H1 (cell line): ENCODE results near the gene CCDC192. TPM values are rescaled to one million over a fixed set of nuclear protein-coding genes. Genes with fewer than 3 reads are reported as not detected.

Experiments used
- CTCF ChIA-PET: fragments of 300-600 bp; sonication (Branson Sonifier 250); formaldehyde crosslinking; loops from one replicate; lab custom pipeline; 2021; ENCODE audit not compliant: partially characterized antibody; lab: Charles Lee
- POLR2A ChIA-PET: fragments of 300-600 bp; sonication (Branson Sonifier 250); formaldehyde crosslinking; loops from one replicate; lab custom pipeline; 2021; ENCODE audit warnings: inconsistent platforms; ENCODE audit not compliant: partially characterized antibody; lab: Charles Lee
- DNase-seq, 2 experiments: peaks; one replicate each; pipeline versions ENCODE4 v3.0.0 to v3.0.0-alpha.2; 2010 to 2022; ENCODE audit warnings: low spot score in 2 of 2, low read depth in 1 of 2, mixed read lengths in 1 of 2
- FAIRE-seq: peaks from 2 replicates; lab custom pipeline; 2011; peaks lifted over from hg19 to GRCh38; lab: Jason Lieb, UNC
- H2AFZ ChIP-seq: 2 replicates; pipeline ENCODE4 v1.8.1; 2012; ENCODE audit warnings: low read length, inconsistent platforms
- H2AK5ac ChIP-seq: 2 replicates; pipeline ENCODE4 v1.6.1; 2013; ENCODE audit warnings: low read depth, low read length
- H2BK120ac ChIP-seq: replicated peaks from 2 replicates; pipeline ENCODE3; 2013; ENCODE audit warnings: low read depth, low read length, inconsistent platforms
- H2BK12ac ChIP-seq: 2 replicates; pipeline ENCODE4 v1.6.1; 2013; ENCODE audit warnings: low read depth, low read length
- H2BK15ac ChIP-seq: 2 replicates; pipeline ENCODE4 v1.6.1; 2013; ENCODE audit warnings: low read length
- H2BK20ac ChIP-seq: 2 replicates; pipeline ENCODE4 v1.6.1; 2013; ENCODE audit warnings: low read length
- H2BK5ac ChIP-seq: 2 replicates; pipeline ENCODE4 v1.6.1; 2013; ENCODE audit warnings: low read depth, low read length
- H3K14ac ChIP-seq: 2 replicates; pipeline ENCODE4 v1.6.1; 2013; ENCODE audit warnings: inconsistent platforms; ENCODE audit not compliant: insufficient read length
- H3K18ac ChIP-seq: 2 replicates; pipeline ENCODE4 v1.6.1; 2013; ENCODE audit warnings: low read length; ENCODE audit errors: extremely low read depth
- H3K23ac ChIP-seq: 2 replicates; pipeline ENCODE4 v1.6.1; 2013; ENCODE audit warnings: inconsistent platforms; ENCODE audit not compliant: insufficient read length
- H3K23me2 ChIP-seq: 2 replicates; pipeline ENCODE4 v1.6.1; 2013; ENCODE audit warnings: low read depth, low read length
- H3K27ac ChIP-seq: 2 replicates; pipeline ENCODE4 v1.6.1; 2011; ENCODE audit warnings: low read depth, low read length, inconsistent platforms
- H3K27me3 ChIP-seq, 4 experiments: replicated peaks in 1 of 4; 1 replicate in 1 of 4; 2 replicates in 3 of 4; pipeline versions ENCODE4 v1.6.1 to v1.8.1; 2011 to 2013; ENCODE audit warnings: low read length in 3 of 4, mild to moderate bottlenecking in 3 of 4, inconsistent platforms in 2 of 4, mixed read lengths in 2 of 4, moderate library complexity in 1 of 4; ENCODE audit not compliant: control insufficient read depth in 3 of 4, insufficient read depth in 3 of 4; ENCODE audit errors: extremely low read depth in 1 of 4
- H3K36me3 ChIP-seq, 4 experiments: 2 replicates each; pipeline versions ENCODE4 v1.6.1 to v1.8.1; 2011 to 2013; ENCODE audit warnings: mild to moderate bottlenecking in 4 of 4, low read length in 3 of 4, moderate library complexity in 2 of 4, control low read depth in 1 of 4, inconsistent platforms in 1 of 4; ENCODE audit not compliant: insufficient read depth in 4 of 4, control insufficient read depth in 2 of 4
- H3K4ac ChIP-seq: replicated peaks from 2 replicates; pipeline ENCODE3; 2013; ENCODE audit warnings: low read length, low read depth, mixed read lengths, inconsistent platforms; ENCODE audit not compliant: insufficient read length
- H3K4me1 ChIP-seq, 4 experiments: replicated peaks in 1 of 4; 1 replicate in 1 of 4; 2 replicates in 3 of 4; pipeline versions ENCODE4 v1.6.1 to v1.8.1; 2011 to 2013; ENCODE audit warnings: low read length in 3 of 4, inconsistent platforms in 2 of 4, mixed read lengths in 1 of 4; ENCODE audit not compliant: insufficient read depth in 4 of 4, control insufficient read depth in 3 of 4
- H3K4me2 ChIP-seq, 2 experiments: 2 replicates each; pipeline versions ENCODE4 v1.6.1 to v1.8.1; 2011 to 2013; ENCODE audit warnings: low read depth in 2 of 2, low read length in 2 of 2, control low read depth in 1 of 2, inconsistent platforms in 1 of 2, mild to moderate bottlenecking in 1 of 2; ENCODE audit not compliant: insufficient read depth in 1 of 2
- H3K4me3 ChIP-seq, 4 experiments: fragments of 200-600, 300-600 bp in 1 of 4; sonication (generic), shearing (Covaris generic), sonication (Bioruptor Twin) in 1 of 4; 2 replicates each; pipeline versions ENCODE4 v1.5.1 to v1.8.1; 2011 to 2016; ENCODE audit warnings: low read length in 4 of 4, low read depth in 3 of 4, control low read depth in 2 of 4, inconsistent platforms in 2 of 4, mild to moderate bottlenecking in 2 of 4, mixed read lengths in 1 of 4, moderate library complexity in 1 of 4; ENCODE audit not compliant: insufficient read depth in 2 of 4; ENCODE audit errors: extremely low read depth in 1 of 4
- H3K56ac ChIP-seq: replicated peaks from 2 replicates; pipeline ENCODE3; 2013; ENCODE audit warnings: low read depth, mild to moderate bottlenecking, mixed read lengths, low read length, inconsistent platforms; ENCODE audit not compliant: insufficient read length
- H3K79me1 ChIP-seq: 2 replicates; pipeline ENCODE4 v1.6.1; 2013; ENCODE audit warnings: low read depth, low read length, control low read depth
- H3K79me2 ChIP-seq, 2 experiments: 2 replicates each; pipeline versions ENCODE4 v1.6.1 to v1.8.1; 2012 to 2013; ENCODE audit warnings: low read length in 2 of 2, mild to moderate bottlenecking in 2 of 2, inconsistent platforms in 1 of 2; ENCODE audit not compliant: insufficient read depth in 2 of 2, control insufficient read depth in 1 of 2
- H3K9ac ChIP-seq, 4 experiments: replicated peaks in 1 of 4; 1 replicate in 1 of 4; 2 replicates in 3 of 4; pipeline versions ENCODE4 v1.6.1 to v1.8.1; 2011 to 2013; ENCODE audit warnings: low read depth in 3 of 4, low read length in 3 of 4, control low read depth in 2 of 4, mild to moderate bottlenecking in 2 of 4, moderate library complexity in 2 of 4, inconsistent platforms in 1 of 4; ENCODE audit errors: extremely low read depth in 1 of 4
- H3K9me3 ChIP-seq, 2 experiments: 2 replicates each; pipeline versions ENCODE4 v1.6.1 to v1.8.1; 2012 to 2013; ENCODE audit warnings: mild to moderate bottlenecking in 2 of 2, moderate library complexity in 2 of 2, control low read depth in 1 of 2, inconsistent platforms in 1 of 2, low read depth in 1 of 2, low read length in 1 of 2, mixed read lengths in 1 of 2; ENCODE audit not compliant: insufficient read depth in 2 of 2
- H4K20me1 ChIP-seq, 2 experiments: replicated peaks in 1 of 2; 2 replicates each; pipeline versions ENCODE3 to v1.8.1; 2011 to 2013; ENCODE audit warnings: inconsistent platforms in 2 of 2, low read length in 2 of 2, mild to moderate bottlenecking in 1 of 2; ENCODE audit not compliant: insufficient read depth in 2 of 2, control insufficient read depth in 1 of 2
- H4K5ac ChIP-seq: 2 replicates; pipeline ENCODE4 v1.6.1; 2013; ENCODE audit warnings: low read length, low read depth, mixed read lengths, inconsistent platforms; ENCODE audit not compliant: insufficient read length
- H4K8ac ChIP-seq: 2 replicates; pipeline ENCODE4 v1.8.0; 2013; ENCODE audit warnings: mild to moderate bottlenecking, moderate library complexity, low read length, inconsistent platforms; ENCODE audit not compliant: insufficient read depth; ENCODE audit errors: extremely low read depth
- H4K91ac ChIP-seq: replicated peaks from 2 replicates; pipeline ENCODE3; 2013; ENCODE audit warnings: low read length, mixed read lengths, inconsistent platforms; ENCODE audit not compliant: insufficient read length
- CTCF ChIP-seq, 3 experiments: IDR thresholded peaks; 1 replicate in 2 of 3; 2 replicates in 1 of 3; pipeline versions ENCODE4 v1.5.1 to v1.6.1; 2011; ENCODE audit warnings: low read length in 3 of 3, mild to moderate bottlenecking in 3 of 3, inconsistent platforms in 2 of 3, low read depth in 1 of 3, moderate library complexity in 1 of 3; ENCODE audit not compliant: insufficient read depth in 1 of 3; ENCODE audit errors: control extremely low read depth in 1 of 3
- JUN ChIP-seq: IDR thresholded peaks from 2 replicates; pipeline ENCODE4 v1.6.1; 2011; ENCODE audit warnings: low read depth, mild to moderate bottlenecking, improper control_type of control experiment, low read length
- TCF12 ChIP-seq: IDR thresholded peaks from 2 replicates; pipeline ENCODE4 v1.6.1; 2011; ENCODE audit warnings: low read depth, mild to moderate bottlenecking, low read length
- TEAD4 ChIP-seq: IDR thresholded peaks from 2 replicates; pipeline ENCODE4 v1.6.1; 2012; ENCODE audit warnings: low read depth, low read length, inconsistent platforms, mixed read lengths
- WGBS, 2 experiments: shearing (Covaris generic) in 1 of 2; methylation state at CpG; one replicate each; pipeline versions ENCODE4 v1.1.6 to v1.1.7; 2013 to 2015; ENCODE audit warnings: low lambda C conversion rate in 2 of 2, mixed read lengths in 2 of 2, inconsistent platforms in 1 of 2, low coverage in 1 of 2, missing lambda C conversion rate in 1 of 2; ENCODE audit not compliant: insufficient replicate concordance in 2 of 2, insufficient coverage in 1 of 2, insufficient read length in 1 of 2; ENCODE audit errors: extremely low coverage in 1 of 2, missing lambda C conversion rate in 1 of 2; 5-methylcytosine and 5-hydroxymethylcytosine counted together
- polyA plus RNA-seq, 7 experiments: library from polyadenylated mRNA; depleted of rRNA in 3 of 7; stranded (reverse) in 5 of 7; unstranded in 2 of 7; fragments of >200 nt in 5 of 7; fragments of 200-250 nt in 2 of 7; gene quantifications; 1 replicate in 5 of 7; 2 replicates in 1 of 7; 4 replicates in 1 of 7; pipeline versions ENCODE4 v1.2.1 to v1.2.3, GENCODE V29; 2011 to 2013; ENCODE audit warnings: missing spikeins in 2 of 7, mixed read lengths in 2 of 7
- total RNA-seq: library from RNA; stranded (reverse); fragmentation: NEBNext Ultra II Directional; extraction: Animal tissue kit (Norgen Biotek cat#: 25700); gene quantifications from 2 replicates; pipeline ENCODE4 v1.2.1, GENCODE V29; 2021

The CCDC192 gene
- total and polyA plus RNA-seq, 2 of the 8 experiments (the other 6 are each of a cell fraction or from before 2014, with no cell fraction given): 0.61 TPM; not detected in 1

- H2BK20ac ChIP-seq: no peak overlapping the region
- no peak overlapping the region for H2BK5ac ChIP-seq
- no peak for DNase-seq
- H3K9ac ChIP-seq: no peak overlapping the region
- no peak overlapping the region for H3K4me2 ChIP-seq
- ChIA-PET CTCF (interaction anchor here (1.1 to 2.4 kb wide), 5 partner anchors 12 to 35 kb away, joined by 3 to 6 read pairs (median 4); no protein-coding TSS in a partner anchor), POLR2A (interaction anchor here (0.6 kb wide), 1 partner anchor 697 kb away, joined by 4 read pairs; no protein-coding TSS in a partner anchor)
- H3K56ac ChIP-seq: no peak overlapping the region
- no peaks in the 10 kb centered on the region for H3K27me3 ChIP-seq
- no peaks in the 10 kb centered on the region for H3K79me1 ChIP-seq
- no peaks in the 10 kb centered on the region for H3K9me3 ChIP-seq
- H3K4ac ChIP-seq: no peak overlapping the region
- H2AK5ac ChIP-seq: no peak overlapping the region
- no peak overlapping the region for H3K23ac ChIP-seq
- no peak overlapping the region for H2BK12ac ChIP-seq
- no peak overlapping the region for H4K5ac ChIP-seq
- H3K79me2 ChIP-seq: no peaks in the 10 kb centered on the region
- TF ChIP-seq TEAD4 (no peak), CTCF (IDR thresholded peaks at IDR 0.05; ENCODE audit: control extremely low read depth in 1 of 3, insufficient read depth in 1 of 3, low read depth in 1 of 3, low read length in 3 of 3) (peak in 2 of 3 experiments; percentile 4 to 31; a peak in 2 of 4 replicates), JUN (no peak), TCF12 (no peak)
- no peaks in the 10 kb centered on the region for H3K23me2 ChIP-seq
- H3K18ac ChIP-seq: no peak overlapping the region
- no peak overlapping the region for H3K4me3 ChIP-seq
- no peak overlapping the region for H3K27ac ChIP-seq
- H4K8ac ChIP-seq: no peak overlapping the region
- H2AFZ ChIP-seq: no peak overlapping the region
- no peaks in the 10 kb centered on the region for H3K36me3 ChIP-seq
- WGBS, 2 experiments: 92% methylated on average over 2 of the region's 2 CpGs; no CpG with 5 or more reads in 1 of the 2 experiments
- FAIRE-seq: no peak
- H3K4me1 ChIP-seq: no peaks in the 10 kb centered on the region
- H4K91ac ChIP-seq: no peak overlapping the region
- no peak overlapping the region for H3K14ac ChIP-seq
- no peaks in the 10 kb centered on the region for H4K20me1 ChIP-seq
- no peak overlapping the region for H2BK120ac ChIP-seq
- H2BK15ac ChIP-seq: no peak overlapping the region
Observed at GRCh38 chr5:127975961-127976360, 272.8 kb downstream of the CCDC192 start.
